HG02973 (cell line): Measurements from ENCODE around the gene RNFT2.

ENCODE experiments used
- ATAC-seq: cut with Tn5 transposase; IDR thresholded peaks from one replicate; pipeline ENCODE4 v1.9.1; 2021; ENCODE audit warnings: moderate library complexity; ENCODE audit not compliant: unreplicated experiment

The RNFT2 gene

DNA sequence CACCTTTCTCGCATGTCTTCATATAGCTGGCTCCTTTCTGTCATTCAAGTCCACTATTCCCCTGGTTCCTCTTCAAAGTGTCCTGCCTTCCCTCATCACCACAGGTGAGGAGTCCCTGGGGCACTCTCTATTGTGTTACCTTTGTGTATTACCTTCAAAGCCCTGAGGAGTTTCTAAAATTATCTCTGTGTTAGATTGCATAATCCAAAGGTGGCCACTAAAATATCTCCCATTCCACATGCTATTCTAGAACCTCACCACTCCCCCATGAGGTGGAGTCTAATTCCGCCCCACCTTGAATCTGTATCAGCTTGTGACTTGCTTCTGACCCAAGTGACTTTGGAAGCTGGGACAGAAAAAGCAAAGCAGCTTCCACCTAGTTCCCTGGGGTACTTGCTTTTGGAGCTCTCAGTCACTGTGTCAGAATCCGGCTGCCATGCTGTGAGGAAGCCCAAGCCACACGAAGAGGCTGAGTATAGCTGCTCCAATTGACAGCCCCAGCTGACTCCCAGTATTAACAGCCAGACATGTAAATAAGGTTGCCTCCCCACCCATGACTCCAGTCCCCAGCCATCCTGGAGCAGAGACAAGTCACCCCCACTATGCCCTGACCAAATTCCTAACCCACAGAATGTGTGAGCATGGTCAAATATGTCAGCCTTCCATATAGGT lies 136.3 kb downstream of the RNFT2 start:
- no peak for ATAC-seq

DNA sequence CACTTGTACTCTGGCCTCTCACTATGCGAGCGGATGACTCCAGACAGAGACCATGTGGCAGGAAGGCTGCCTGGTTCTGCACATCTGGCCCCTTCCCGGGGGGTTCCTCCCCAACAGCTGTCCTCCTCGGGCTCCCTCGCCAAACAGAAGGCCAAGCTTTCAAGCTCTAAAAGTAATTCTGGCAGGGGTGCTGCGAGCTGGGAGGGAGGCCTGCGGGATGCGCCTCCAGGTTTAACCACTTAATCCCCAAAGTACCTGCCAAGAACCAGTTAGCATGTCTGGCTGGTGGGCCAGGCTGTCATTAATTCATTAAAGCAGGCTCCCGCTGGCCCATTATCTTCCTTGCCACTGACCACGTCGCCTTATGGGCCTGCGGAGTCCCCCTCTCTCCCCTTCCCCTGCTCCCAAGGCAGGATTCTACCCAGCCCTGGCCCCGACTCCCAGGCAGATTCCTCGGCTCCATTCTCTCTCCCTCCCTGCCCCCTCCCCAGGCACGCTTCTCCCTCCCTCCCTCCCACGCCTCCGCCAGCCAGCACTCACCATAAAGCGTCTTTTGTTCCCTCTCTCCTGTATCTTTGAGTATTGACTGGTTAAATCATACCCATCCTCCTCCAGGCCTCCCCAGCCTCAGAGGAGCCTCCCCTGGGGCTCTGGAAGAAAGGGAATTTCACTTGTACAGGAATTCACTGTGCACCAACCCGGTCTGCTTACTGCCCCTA lies 138.2 kb downstream of the RNFT2 start:
- ATAC-seq = no peak

- no peak for ATAC-seq
Measured at GRCh38 chr12:116878567-116879508, 140.7 kb downstream of the RNFT2 start.

DNA sequence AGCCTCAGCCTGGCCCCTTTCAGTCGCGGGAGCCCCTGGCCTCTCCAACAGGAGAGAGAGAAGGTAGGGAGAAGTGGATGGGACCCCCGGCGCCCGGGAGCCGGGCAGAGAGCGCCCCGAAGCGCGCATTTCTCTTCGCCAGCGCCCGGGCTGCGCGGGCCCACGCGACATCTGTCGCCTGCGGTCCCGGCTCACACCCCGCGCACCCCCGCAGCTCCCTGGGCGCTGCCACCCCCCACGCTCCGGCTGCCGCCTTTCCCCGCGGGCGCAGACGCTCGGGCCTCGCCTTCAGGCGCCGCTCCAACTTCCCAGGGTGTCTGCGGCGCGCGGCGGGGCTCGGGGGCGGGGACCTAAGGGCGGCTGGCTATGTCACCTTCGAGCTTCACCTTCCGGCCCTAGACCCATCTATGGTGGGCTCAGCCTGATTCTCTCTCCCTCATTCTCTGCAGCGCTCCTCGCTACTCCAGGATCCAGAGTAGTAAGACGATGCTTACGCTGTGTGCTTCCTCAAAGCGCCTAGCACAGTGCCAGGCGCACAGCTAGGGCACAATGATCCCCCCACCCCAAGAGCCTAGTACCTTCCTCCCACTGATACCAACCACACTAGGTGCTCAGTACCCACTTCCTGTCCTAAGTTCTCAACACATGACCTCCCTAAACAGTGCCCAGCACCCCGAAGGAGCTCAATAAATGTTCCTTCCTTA lies 141.5 kb downstream of the RNFT2 start:
- no peak for ATAC-seq

- no peak for ATAC-seq
Measured at GRCh38 chr12:116880213-116880816, 142.2 kb downstream of the RNFT2 start.

DNA sequence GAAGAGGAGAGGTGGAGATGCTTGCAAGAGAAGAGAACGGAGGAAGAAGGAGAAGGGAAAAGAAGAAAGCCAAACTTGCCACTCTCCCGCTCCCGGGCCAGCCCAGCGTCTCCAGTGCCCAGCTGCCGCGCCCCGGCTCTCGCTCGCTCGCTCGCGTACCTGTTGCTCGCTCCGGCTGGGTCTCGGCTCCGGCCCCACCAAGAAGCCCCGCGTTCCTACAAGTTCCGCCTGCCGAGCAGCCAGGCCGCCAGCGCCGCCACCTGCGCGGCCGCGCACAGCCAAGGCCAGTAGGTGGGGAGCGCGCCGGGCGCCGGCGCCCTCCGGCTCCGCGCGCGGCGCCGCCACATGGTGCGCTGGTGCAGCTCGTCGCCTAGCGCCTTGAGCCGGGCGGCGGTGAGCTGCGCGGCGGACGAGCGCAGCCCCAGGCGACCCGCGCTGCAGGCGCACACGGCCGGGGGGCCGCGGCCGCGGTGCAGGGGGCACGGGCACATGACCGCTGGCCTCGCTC lies 142.8 kb downstream of the RNFT2 start:
- peak; percentile 49 for ATAC-seq

- ATAC-seq = no peak
Measured at GRCh38 chr12:116881325-116881876, 143.3 kb downstream of the RNFT2 start, which contains the start of gene HRK. TSS of gene HRK (minus strand) at chr12:116881441. CDS start at chr12:116881307, 134 bp downstream.

GRCh38 chr12:116881877-116882507 lies 143.9 kb downstream of the RNFT2 start:
- ATAC-seq = no peak

DNA sequence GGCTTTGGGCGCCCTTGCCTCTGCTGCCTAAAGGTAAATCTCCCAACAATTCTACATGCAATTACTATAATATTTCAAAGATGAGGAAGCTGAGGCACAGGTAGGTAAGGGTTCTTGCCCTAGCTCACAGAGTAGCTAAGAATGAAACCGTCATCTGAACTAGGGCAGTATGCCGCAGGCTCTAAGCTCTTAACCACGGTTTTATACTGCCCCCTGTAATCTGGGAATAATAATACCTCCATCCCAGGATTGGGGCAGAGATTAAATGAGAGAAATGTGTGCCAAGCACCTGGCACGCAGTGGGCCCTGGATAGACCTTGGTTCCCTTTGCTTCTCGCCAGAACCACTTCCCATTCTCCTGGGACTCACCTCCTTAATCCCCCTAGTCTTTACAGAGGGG lies 144.6 kb downstream of the RNFT2 start:
- no peak for ATAC-seq

GRCh38 chr12:116884871-116885270 lies 146.8 kb downstream of the RNFT2 start:
- ATAC-seq = no peak

DNA sequence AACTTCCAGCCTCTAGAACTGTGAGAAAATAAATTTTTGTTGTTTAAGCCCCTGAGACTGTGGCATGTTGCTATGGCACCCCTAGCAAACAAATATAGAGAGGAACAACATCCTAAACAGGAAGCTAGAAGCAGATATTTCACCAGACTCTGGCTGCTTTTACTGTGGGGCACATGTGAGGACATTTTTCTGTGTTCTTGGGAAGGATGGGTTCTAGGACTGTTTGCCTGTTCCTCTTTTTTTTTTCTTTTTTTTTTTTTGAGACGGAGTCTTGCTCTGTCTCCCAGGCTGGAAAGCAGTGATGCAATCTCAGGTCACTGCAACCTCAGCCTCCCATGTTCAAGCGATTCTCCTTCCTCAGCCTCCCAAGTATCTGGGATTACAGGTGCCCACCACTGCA lies 147.4 kb downstream of the RNFT2 start:
- ATAC-seq = no peak

- no peak for ATAC-seq
Measured at GRCh38 chr12:116887244-116887643, 149.1 kb downstream of the RNFT2 start.

GRCh38 chr12:116887897-116888296 lies 149.8 kb downstream of the RNFT2 start:
- ATAC-seq = no peak

- ATAC-seq = no peak
Measured at GRCh38 chr12:116890330-116890729, 152.2 kb downstream of the RNFT2 start.

DNA sequence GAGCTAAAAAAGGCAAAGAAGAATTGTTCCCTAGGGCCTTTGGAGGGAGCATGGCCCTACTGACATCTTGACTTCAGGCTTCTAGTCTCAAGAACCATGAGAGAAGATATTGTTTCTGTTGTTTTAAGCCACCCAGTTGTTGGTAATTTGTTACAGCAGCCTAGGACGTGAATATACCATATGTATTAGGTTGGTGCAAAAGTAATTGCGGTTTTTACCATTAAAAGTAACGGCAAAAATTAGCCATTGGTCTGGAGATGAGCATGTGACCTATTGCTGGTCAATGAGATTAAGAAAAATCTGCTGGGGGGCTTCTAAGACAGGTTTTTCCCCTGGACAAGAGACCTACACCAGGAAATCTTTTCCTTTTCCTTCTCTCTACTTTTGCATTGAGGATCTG lies 152.9 kb downstream of the RNFT2 start:
- ATAC-seq = no peak

DNA sequence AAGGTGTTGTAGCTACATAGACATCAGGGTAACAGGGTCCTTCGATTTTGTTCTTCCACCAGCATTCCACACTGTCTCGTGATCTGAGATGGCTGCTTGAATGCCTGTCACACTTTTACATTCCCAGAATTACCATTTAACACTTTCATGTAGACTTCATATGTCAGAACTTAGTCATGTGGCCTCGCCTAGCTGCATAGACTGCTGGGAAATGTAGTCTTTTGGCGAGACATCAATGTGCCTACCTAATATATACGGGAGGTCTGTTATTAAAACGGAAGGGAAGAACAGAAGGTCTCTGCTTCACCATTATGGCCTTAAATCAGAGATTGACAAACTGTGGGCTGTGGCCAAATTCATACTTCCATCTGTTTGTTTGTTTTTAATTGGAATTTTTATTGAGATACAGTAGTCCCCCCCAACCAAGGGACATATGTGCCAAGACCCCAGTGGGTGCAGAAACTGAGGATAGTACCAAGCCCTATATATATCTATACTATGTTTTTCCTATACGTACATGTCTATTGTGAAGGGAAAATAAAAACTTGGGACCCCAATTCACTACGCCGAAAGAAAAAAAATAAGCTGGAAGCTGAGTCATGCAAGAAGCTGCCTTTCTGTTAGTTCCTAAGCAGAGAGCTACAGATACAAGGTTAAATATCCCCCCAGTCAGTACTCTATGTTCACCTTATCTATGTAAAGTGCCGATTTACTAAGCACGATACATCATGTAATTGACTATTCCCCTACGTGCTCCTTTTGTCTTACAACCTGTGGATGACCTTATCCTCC lies 154.4 kb downstream of the RNFT2 start:
- no peak for ATAC-seq

DNA sequence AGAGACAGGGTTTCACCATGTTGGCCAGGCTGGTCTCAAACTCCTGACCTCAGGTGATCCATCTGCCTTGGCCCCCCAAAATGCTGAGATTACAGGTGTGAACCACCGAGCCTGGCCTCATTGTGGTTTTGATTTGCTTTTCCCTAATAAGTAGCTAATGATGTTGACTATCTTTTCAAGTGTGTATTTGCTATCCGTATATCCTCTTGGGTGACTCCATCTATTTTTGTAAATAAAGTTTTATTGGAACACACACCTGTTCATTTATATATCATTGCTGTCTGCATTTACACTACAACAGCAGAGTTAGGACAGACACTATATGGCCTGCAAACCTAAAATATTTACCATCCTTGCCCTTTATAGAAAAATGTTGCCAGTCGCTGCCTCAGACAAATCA lies 156.8 kb downstream of the RNFT2 start:
- no peak for ATAC-seq

GRCh38 chr12:116896411-116896924 lies 158.4 kb downstream of the RNFT2 start:
- no peak for ATAC-seq
